ENCODE results near the gene AFF3. TPM values are rescaled to one million over a fixed set of nuclear protein-coding genes. Genes with fewer than 3 reads are reported as not detected.

AFF3 gene
- total RNA-seq, 2 experiments from 2014 or later = 3.1 to 3.5 TPM

DNA sequence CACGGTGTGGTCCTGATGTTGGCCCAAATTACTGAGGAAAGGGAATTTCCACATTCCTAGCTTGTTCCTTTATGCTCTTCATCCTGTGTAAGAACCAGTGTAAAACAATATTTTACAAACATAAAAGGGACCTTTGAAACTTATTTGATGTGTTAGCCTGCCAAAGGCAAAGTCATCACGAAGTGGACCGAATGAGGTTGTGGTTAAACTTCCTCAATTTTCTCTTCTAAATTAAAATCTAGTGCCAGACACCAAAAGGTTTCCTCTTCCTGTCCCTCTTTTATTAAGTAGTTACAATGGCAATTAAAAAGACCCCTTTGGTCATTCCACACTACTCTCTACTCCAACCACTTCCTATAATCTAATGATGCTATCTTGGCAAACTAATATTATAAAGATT, 279.8 kb downstream of the AFF3 start:
- ATAC-seq (no peak), DNase-seq (no peak)
- ChIA-PET CTCF (interaction anchor here (1.0 kb wide), 1 partner anchor 68 kb away, joined by 3 read pairs; no protein-coding TSS in a partner anchor), POLR2A (no interaction called here)
- TF ChIP-seq, protein P1, sequence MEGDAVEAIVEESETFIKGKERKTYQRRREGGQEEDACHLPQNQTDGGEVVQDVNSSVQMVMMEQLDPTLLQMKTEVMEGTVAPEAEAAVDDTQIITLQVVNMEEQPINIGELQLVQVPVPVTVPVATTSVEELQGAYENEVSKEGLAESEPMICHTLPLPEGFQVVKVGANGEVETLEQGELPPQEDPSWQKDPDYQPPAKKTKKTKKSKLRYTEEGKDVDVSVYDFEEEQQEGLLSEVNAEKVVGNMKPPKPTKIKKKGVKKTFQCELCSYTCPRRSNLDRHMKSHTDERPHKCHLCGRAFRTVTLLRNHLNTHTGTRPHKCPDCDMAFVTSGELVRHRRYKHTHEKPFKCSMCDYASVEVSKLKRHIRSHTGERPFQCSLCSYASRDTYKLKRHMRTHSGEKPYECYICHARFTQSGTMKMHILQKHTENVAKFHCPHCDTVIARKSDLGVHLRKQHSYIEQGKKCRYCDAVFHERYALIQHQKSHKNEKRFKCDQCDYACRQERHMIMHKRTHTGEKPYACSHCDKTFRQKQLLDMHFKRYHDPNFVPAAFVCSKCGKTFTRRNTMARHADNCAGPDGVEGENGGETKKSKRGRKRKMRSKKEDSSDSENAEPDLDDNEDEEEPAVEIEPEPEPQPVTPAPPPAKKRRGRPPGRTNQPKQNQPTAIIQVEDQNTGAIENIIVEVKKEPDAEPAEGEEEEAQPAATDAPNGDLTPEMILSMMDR (IDR thresholded peaks at IDR 0.05) = no peak
- no peak overlapping the region for H3K27ac Mint-ChIP-seq
- no peak overlapping the region for H3K4me3 Mint-ChIP-seq
- no peaks in the 10 kb centered on the region for H3K36me3 Mint-ChIP-seq (ENCODE audit: low read depth)
- H3K27me3 Mint-ChIP-seq = no peaks in the 10 kb centered on the region
- peaks cover 21% of the 10 kb centered on the region for H3K4me1 Mint-ChIP-seq (ENCODE audit: low read depth)
- intact Hi-C loops (cut with micrococcal nuclease) = no loop called here
- no peaks in the 10 kb centered on the region for H3K9me3 Mint-ChIP-seq

DNA sequence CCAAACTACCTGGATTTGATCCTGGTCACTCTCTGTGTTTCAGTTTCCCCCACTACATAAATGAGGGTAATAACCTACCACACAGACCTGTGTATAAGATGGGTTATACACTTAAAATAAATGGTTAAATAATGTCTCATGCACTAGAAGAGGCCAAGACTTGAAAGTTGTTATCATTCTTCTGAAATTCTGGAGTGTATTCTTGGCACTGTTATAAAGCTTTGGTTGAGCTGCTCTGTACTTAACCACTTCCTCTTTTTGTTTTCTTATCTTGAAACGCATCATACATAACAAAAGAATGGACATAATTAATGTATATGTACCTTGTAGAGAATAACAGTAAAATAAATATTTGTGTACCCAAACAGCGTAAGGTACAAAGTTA, 281.0 kb downstream of the AFF3 start:
- POLR2A ChIA-PET = no interaction called here
- CTCF ChIA-PET = interaction anchor here (1.0 kb wide), 1 partner anchor 67 kb away, joined by 3 read pairs; no protein-coding TSS in a partner anchor
- intact Hi-C loops (cut with micrococcal nuclease) = no loop called here
- DNase-seq = no peak
- H3K9me3 Mint-ChIP-seq = no peaks in the 10 kb centered on the region
- H3K4me1 Mint-ChIP-seq (ENCODE audit: low read depth) = peaks cover 21% of the 10 kb centered on the region
- ATAC-seq = no peak
- H3K4me3 Mint-ChIP-seq = no peak overlapping the region
- H3K36me3 Mint-ChIP-seq (ENCODE audit: low read depth) = no peaks in the 10 kb centered on the region
- H3K27ac Mint-ChIP-seq = no peak overlapping the region
- TF ChIP-seq, protein P1 (IDR thresholded peaks at IDR 0.05) = no peak
- no peaks in the 10 kb centered on the region for H3K27me3 Mint-ChIP-seq

DNA sequence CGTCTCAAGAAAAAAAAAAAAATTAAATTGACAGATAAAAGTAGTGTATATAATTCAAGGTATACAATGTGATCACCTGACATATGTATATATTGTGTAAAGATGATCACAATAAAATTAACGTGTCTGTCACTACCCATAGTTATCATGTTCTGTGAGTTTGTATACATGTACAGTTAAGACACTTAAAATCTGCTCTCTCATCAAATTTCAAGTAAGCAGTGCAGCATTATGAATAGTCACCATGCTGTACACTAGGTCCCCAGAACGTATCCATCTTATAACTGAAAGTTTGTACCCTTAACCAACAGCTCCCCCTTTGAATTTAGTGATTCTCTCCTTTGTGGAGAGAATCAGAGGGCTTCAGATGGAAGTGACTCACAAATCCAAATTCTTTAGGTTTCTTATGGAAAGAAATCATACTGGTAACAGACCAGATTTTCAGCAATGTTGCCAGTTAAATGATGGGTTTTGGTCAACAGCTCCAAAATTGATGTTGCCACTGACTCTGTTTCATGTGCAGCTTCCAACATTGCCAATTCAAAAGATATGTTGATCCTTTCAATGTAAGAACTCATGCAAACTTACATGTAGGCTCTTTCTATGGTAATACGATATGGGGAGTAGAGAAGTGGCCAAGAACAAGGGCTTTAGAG, 281.5 kb downstream of the AFF3 start:
- ATAC-seq = no peak
- Mint-ChIP-seq H3K27ac (no peak overlapping the region), H3K9me3 (no peaks in the 10 kb centered on the region), H3K4me1 (ENCODE audit: low read depth) (peaks cover 21% of the 10 kb centered on the region), H3K4me3 (no peak overlapping the region), H3K36me3 (ENCODE audit: low read depth) (no peaks in the 10 kb centered on the region), H3K27me3 (no peaks in the 10 kb centered on the region)
- TF ChIP-seq, protein P1 (IDR thresholded peaks at IDR 0.05) = no peak
- POLR2A ChIA-PET = no interaction called here
- DNase-seq = no peak
- CTCF ChIA-PET = no interaction called here
- intact Hi-C loops (cut with micrococcal nuclease) = no loop called here

DNA sequence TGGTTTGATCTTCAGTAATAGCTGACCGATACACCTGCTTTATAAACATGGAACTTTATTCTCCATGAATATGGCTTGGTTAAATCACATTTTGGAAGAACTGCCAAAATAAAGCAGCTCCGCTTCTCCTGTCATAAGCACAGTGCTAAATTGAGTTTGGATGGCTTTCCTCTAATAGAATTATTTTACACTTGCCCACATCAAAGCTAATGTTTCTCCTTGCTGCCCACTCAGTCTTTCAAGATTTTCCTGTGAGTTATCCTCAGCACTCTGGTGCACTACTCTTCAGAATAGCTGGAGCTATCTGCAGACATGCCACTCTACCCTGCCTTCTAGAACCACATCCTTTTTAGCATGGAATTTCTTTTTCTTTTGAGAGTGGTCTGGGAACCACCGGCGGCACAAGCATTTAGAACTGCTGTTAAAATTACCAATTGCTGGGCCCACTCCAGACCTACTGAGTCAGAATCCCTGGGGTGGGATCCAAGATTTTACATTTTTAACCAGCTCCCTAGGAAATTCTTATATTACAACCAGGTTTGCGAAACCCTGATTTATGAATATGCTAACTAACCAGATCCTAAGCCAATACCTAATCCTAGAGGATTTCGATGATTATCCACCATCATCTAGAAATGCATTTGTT, 283.3 kb downstream of the AFF3 start:
- no peak overlapping the region for H3K4me3 Mint-ChIP-seq
- ChIA-PET POLR2A (interaction anchor here (0.7 kb wide), 2 partner anchors 71 to 226 kb away, joined by 3 read pairs; no protein-coding TSS in a partner anchor), CTCF (no interaction called here)
- DNase-seq (no peak), ATAC-seq (no peak)
- no peaks in the 10 kb centered on the region for H3K27me3 Mint-ChIP-seq
- no peaks in the 10 kb centered on the region for H3K36me3 Mint-ChIP-seq (ENCODE audit: low read depth)
- no peak overlapping the region for H3K27ac Mint-ChIP-seq
- TF ChIP-seq, protein P1 (IDR thresholded peaks at IDR 0.05) = no peak
- peaks cover 21% of the 10 kb centered on the region for H3K4me1 Mint-ChIP-seq (ENCODE audit: low read depth)
- no peaks in the 10 kb centered on the region for H3K9me3 Mint-ChIP-seq
- intact Hi-C loops (cut with micrococcal nuclease) = no loop called here

DNA sequence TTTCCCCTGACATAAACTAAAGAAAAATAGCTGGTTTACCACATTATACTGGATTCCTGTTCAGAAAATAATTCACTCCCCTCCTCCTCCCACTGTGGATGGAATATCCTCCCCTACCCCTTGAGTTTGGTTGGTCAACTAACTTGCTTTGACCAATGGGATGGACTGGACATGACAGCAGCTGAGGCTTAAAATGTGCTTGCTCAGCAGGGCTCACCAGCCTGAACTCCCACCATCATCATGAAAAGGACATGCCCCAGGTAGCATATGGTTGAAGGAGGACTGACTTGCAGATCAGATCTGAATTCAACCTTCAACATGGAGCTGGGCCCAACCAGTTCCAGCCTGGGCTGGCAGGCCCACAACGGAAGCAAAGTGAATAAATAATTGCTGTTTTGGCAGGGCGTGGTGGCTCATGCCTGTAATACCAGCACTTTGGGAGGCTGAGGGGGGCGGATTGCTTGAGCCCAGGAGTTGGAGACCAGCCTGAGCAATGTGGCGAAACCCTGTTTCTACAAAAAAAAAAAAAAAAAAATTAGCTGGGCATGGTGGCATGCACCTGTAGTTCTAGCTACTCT, 284.4 kb downstream of the AFF3 start:
- Mint-ChIP-seq H3K4me1 (ENCODE audit: low read depth) (peaks cover 21% of the 10 kb centered on the region), H3K36me3 (ENCODE audit: low read depth) (no peaks in the 10 kb centered on the region), H3K4me3 (no peak overlapping the region), H3K9me3 (no peaks in the 10 kb centered on the region), H3K27ac (no peak overlapping the region), H3K27me3 (no peaks in the 10 kb centered on the region)
- ATAC-seq = no peak
- ChIA-PET POLR2A (no interaction called here), CTCF (no interaction called here)
- TF ChIP-seq, protein P1 (IDR thresholded peaks at IDR 0.05) = no peak
- no peak for DNase-seq
- intact Hi-C loops (cut with micrococcal nuclease) = no loop called here

Measured in activated CD8-positive, alpha-beta T cell treated with anti-CD3 and anti-CD28 coated beads for 36 hours (primary cell).